Inferior parietal cortex (tissue), 1 donor: Measurements from ENCODE around the gene BICD1.
"Not testable (repeated sequence)": the region's sequence is repeated elsewhere in the genome, so short reads cannot be mapped to it uniquely, and the experiment has no call there.

Experiments used
- DNase-seq: peaks from one replicate; pipeline ENCODE4 v3.0.0-alpha.2; 2016; ENCODE audit errors: extremely low spot score

Gene BICD1

GRCh38 chr12:32146074-32146873 lies 39.6 kb downstream of the BICD1 start:
- no peak for DNase-seq

GRCh38 chr12:32148372-32148771 lies 41.7 kb downstream of the BICD1 start:
- DNase-seq, result no peak

GRCh38 chr12:32149489-32149888 lies 42.8 kb downstream of the BICD1 start:
- DNase-seq, result no peak

GRCh38 chr12:32151086-32151485 lies 44.4 kb downstream of the BICD1 start:
- no peak for DNase-seq

DNA sequence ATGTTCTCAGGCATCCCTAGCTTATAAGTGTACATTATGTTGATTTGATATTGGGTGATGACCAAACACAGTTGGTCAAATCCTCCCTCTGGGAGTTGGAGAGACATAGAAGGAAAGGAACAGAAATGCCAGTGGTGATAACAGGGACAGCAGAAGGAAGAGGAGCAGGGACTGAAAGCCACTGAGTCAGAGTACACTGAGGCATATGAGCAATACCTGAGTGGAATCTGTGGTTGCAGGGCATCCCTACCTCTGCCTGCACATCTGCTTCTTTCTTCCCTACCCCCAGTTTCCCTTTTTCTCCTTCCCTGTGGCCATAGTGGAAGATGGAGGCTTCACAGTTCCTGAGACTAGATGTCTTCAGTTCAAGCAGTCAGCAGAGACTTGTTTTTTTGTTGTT lies 44.9 kb downstream of the BICD1 start:
- DNase-seq, result no peak

- DNase-seq, result no peak
Observed at GRCh38 chr12:32155041-32155440, 48.4 kb downstream of the BICD1 start.

- no peak for DNase-seq
Observed at GRCh38 chr12:32155961-32156529, 49.4 kb downstream of the BICD1 start.

GRCh38 chr12:32158525-32158924 lies 51.9 kb downstream of the BICD1 start:
- DNase-seq, result no peak

DNA sequence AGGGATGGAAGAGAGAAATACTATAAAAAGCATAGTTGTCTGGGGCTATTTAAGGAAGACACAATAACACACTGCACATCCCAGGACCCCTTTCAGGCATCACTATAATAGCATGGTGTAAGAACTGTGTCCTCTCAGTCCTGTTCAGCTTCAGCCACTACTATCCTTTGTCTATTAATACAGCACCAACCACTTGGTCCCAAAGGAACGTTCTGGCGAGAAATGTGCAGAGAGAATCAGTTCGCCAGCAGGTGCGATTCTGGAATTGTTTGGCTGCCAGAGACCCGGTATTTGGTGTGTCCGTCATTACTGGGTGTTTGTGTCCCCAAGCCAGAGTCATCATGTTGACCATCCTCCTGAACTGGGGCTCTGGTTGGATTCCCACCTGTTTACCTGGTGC lies 52.7 kb downstream of the BICD1 start:
- no peak for DNase-seq

DNA sequence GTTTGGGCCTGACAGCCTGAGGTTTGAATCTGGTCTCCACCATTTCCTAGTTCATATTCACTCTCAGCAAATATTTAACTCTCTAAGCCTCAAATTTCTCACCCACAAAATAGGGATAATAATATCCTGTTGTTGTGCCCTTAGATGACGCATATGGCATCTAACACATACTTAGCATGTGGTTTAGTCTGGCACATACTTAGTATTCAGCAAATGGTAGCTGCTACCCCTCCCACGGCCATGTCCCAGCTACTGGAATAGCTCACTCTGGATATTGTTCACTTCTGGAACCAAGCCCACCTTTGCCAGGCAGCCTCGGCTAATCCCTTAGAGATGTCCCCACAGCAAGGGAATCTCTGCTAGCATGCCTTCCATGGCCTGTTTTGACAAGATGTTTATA lies 53.3 kb downstream of the BICD1 start:
- no peak for DNase-seq

DNA sequence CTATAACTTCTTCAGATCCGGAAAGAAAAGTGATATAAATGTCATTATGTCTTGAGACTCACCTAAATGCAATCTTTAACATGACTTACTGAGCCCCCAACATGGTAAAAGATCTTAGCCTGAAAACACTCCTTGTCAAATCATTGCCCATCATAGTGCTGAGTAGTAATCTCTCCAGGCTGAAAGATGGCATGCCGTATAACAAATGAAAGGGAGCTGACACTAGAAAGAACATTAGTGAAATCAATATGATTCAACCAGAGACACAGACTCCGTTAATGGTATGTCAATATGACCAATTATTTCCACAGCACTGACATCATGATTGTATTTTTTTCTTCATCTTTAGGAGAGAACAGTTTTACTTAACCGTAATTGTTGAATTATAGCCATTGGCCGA lies 54.4 kb downstream of the BICD1 start:
- no peak for DNase-seq

- no peak for DNase-seq
Observed at GRCh38 chr12:32163596-32163995, 56.9 kb downstream of the BICD1 start.

GRCh38 chr12:32166510-32166909 lies 59.9 kb downstream of the BICD1 start:
- DNase-seq, result no peak

DNA sequence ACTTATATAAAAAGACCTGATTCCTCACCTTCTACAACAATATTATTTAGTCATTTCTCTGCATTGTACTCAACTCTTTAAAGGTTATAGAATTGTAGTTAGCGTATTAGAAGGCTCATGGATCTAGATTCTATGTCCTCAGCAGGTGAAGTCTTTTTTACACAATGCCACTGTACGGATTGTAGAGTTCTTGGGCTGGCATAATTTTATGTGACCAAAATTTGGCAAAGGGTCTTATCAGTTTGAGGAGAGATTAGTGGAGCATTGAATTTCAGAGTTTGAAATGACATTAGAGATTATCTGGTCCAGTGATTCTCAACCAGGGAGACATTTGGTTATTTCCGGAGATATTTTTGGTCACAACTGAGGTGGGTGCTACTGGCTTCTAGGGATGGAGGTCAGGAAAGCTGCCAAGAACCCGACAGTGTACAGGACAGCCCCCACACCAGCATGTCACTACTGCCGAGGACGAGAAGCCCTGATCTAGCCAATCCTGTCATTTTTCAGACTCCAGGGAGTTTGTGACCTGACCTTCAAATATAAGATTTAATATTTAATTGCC lies 63.9 kb downstream of the BICD1 start:
- no peak for DNase-seq

GRCh38 chr12:32171211-32171610 lies 64.6 kb downstream of the BICD1 start:
- DNase-seq, result no peak

DNA sequence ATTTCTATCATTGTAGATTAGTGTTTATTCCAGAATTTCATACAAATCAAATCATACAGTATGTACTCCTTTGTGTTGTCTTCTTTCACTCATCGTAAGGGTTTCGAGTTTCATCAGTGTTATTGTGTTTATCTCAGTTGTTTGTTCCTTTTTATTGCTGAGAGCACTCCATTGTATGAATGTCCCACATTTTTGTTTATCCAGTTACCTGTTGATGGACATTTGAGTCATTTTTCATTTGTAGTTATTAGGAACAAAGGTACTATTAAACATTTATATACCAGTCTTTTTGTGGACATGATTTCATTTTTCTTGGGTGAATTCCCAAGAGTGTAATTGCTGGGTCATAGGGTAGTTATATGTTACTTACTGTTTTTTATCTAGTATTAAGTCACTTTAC lies 70.0 kb downstream of the BICD1 start:
- no peak for DNase-seq

DNA sequence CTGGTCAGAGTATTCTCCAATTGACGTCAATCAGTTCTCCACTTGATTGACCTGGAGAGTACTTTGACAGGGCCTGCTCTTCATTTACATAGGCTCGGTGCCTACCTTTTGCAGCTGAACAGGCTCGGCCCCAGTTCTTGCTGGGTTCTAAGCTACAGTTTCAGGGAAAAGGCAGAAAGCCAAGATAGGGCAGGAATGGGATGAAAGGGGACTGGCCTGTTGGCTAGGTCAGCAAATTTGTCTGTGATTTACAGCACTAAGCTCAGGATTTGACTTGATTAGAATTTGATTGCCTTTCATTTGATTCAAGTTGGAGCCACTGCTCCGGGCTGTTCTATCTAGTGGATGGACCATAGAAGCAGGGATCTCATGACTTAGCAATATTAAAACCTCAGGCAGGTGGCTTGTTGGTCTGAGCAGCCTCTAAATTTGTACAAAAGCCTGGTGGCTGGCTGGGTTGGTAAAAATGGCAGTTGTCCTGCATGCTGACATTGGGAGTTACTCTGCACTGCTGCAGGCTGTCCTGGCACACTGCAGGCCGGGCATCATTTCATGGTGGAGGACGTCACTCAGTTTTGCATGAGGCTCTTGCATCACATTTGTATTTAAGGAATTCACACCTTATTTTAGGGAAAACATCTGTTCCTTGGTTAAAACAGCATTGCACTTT lies 71.8 kb downstream of the BICD1 start:
- DNase-seq, result no peak

DNA sequence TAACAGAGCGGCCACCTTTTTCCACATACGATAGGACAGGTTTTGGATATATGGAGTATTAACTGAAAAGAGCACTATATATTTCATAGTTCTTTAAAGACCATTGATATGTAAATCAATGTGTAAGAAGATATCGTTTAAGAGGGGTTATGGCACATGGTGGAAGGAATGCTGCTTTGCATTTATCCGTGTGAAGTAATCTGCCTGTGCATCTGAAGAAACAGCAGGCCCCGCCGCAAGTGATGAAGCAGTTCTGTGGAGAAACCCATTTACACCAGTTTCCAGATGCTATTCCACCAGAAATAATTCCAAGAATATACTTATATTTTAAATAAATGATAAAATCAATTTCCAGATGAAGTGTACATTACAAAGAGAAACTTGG lies 72.4 kb downstream of the BICD1 start:
- no peak for DNase-seq

- no peak for DNase-seq
Observed at GRCh38 chr12:32181498-32182175, 75.0 kb downstream of the BICD1 start.

DNA sequence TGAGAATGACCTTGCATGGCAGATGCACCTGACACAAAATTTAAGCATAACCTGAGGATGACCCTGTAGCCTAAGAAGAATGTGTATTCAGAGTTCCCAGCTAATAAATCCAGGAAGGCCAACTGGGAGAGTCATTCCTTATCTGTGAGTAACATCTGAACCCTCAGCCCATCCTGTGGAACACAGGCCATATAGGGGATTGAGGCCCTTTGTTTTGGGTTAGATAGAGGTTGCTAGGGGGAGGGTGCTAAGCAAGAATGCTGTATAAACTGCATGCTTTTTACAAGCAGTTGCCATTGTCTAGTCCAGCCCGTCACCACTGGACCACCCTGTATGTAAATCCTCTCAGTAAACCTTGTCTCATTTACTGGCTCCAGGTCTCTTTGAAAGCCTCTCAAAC lies 77.0 kb downstream of the BICD1 start:
- DNase-seq, result no peak

GRCh38 chr12:32187127-32187526 lies 80.5 kb downstream of the BICD1 start:
- not testable (repeated sequence) for DNase-seq

DNA sequence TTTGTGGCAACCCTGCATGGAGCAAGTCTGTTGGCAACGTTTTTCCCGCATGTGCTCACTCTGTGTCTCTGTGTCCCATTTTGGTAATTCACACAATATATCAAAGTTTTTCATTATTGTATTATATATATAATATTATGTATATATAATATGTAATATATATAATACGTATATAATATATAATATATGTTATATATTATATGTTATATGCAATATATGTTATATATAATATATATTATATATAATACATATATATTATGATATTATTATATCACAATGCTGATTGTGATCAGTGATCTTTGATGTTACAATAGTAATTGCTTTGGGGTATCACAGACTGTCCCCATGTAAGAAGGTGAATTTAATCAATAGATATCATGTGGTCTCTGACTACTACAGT lies 84.8 kb downstream of the BICD1 start:
- DNase-seq, result no peak
